HS-27A (cell line): Measurements from ENCODE around the gene PIGC.

ENCODE experiments used
- DNase-seq: peaks from one replicate; pipeline ENCODE4 v3.0.0-alpha.2; 2012; ENCODE audit warnings: low read depth, missing footprints

Gene PIGC

GRCh38 chr1:172429331-172430127, 14.3 kb downstream of the PIGC start:
- DNase-seq, result no peak

DNA sequence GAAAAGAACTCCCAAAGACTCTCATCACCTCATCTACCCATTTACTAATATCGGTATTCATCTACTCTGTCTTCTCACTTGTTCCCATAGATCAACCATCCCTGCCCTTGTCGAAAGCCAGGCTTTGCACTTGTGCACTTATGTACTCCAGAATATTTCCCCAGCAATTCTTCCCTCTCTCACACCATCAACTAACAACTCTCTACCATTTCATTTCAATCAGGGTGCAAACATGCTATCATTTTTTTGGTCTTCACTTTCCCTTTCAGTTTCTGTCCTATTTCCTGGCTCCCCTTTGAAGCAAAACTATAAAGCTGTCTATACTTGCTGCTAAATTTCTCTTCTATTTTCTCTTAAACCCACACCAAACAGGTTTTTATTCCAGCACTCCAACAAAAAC, 16.7 kb downstream of the PIGC start:
- DNase-seq, result no peak

DNA sequence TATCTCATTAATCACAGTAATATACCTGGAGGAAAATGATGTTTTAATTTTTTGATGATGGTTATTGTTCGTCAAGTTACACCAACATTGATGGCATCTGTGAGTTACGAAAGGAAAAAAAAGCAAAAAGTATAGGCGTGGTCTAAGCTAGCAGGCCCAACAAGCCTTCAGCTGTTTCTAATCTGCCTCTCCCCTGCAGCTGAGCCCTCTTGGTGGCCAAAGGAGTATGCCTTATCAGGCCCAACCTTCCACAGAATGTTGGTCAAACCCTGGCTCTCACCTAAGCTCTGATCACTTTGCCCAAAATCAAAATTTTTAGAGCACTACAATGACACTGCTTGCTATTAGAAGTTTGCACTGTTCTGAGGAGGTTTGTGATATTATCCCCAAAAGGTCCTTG, 18.5 kb downstream of the PIGC start:
- DNase-seq, result no peak

DNA sequence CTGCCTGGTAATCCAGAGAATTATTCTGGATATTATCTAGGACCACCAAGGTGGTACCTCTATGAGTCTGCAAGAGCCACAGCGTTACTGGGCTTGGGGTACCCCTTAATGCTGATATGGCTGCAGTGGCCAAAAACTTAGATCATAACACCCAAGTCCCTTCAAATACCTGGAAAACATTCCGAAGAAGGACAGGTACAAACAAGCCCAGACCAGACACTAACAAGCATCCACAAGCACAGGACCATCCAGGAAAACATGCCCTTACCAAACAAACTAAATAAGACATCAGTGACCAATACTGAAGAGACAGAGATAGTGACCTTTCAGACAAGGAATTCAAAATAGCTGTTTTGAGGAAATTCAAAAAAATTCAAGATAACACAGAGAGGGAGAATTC, 20.5 kb downstream of the PIGC start:
- DNase-seq, result no peak

DNA sequence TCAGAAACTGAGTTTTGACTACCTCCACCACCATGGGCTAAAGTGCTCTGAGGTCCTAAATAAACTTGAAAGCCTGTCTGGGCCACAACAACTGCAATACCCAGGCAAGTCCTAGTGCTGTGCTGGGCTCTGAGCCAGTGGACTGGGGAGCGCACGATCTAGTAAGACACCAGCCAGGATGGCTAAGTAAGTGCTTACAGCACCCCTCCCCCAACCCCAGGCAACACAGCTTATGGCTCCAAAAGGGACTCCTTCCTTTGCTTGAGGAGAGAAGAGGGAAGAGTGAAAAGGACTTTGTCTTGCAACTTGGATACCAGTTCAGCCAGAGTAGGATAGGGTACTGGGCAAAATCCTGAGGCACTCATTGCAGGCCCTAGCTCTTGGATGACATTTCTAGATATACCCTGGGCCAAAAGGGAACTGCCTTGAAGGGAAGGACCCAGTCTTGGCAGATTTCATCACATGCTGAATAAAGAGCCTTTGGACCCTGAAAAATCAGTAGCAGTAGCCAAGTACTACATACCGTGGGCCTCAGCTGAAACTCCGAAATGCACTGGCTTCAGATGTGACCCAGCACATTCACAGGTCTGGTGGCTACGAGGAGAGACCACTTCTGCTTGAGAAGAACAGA, 21.8 kb downstream of the PIGC start:
- no peak for DNase-seq

DNA sequence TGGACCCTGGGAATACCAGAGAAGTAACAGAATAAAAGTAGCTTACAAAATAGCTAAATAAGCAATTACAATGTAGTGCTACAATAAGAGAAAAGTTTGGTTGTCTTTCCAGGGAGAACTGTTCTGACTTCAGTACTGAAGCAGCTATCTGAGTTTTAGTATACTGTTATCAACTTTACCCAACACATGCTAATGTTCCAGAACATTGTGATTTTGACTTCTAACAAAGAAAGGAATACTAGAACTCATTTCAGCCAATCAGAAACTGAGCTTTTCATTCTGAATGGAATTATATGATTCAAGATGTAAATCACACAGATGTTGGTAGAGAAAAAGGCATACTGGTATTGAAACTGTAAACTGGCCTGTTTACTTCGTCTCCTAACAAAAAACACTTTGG, 23.5 kb downstream of the PIGC start, which contains the start of gene C1orf105:
Gene C1orf105 (plus strand): TSS at position 301 of the 400 bp plus-strand sequence. CDS start 201 bp downstream, outside the sequence.
- DNase-seq, result no peak

DNA sequence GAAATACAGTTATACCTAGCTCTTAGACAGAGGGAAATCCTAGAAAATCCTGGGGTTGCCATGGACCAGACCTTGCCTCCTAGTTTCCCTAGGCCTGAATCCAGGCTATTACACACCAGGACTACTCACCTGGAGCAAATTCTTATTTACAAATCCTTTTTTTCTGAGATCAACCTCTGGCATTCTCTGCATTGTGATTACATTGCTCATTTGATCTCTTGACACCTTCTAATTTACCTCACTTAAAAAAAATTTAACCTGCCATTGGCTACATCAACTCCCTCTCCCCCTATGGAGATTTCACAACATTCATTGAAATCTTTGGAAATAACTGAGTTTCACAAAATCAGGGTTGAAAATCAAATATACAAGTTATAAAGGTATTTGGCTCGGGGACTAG, 26.3 kb downstream of the PIGC start:
- DNase-seq, result no peak

GRCh38 chr1:172416496-172417035, 27.3 kb downstream of the PIGC start:
- no peak for DNase-seq

GRCh38 chr1:172414331-172414730, 29.5 kb downstream of the PIGC start:
- no peak for DNase-seq

- DNase-seq, result no peak
Measured at GRCh38 chr1:172411791-172412338, 32.0 kb downstream of the PIGC start.

- no peak for DNase-seq
Measured at GRCh38 chr1:172410027-172410426, 33.8 kb downstream of the PIGC start.

DNA sequence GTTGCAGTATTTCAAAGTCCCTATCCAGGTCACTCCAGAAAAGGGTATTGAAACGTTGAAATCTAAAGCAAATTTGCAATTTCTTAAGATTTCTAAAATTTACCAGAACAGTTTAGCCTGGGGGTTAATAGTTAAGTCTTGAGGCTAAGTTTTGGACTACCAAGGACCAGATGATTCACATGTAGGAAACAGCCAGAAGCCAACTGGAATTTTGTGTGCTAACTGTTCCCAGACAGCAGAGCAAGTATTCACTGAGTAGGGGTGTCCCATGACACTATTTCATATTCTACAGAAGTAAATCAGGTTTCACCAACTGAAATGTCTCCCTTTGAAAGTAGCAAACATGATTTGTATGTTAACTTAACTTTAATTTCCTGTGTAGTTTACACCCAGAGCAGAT, 34.9 kb downstream of the PIGC start:
- DNase-seq, result no peak

DNA sequence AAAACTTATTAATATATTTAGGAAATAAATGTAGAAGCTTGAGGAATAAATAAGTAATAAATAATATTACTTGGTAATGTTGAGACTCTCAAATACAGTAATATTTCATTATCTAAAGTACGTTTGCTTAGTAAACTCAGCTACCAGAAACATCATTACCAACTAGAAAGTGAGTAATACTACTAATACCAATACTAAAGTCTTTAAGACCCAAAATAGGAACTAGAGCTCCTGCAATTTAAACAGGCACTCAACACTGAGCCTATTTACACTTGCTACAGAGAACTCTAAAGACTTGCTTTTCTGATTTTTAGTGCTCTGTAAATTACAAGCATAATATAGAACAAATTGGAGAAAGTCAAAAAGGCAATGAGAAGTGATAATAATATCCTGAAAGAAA, 36.9 kb downstream of the PIGC start:
- DNase-seq, result no peak

GRCh38 chr1:172405912-172406311, 38.0 kb downstream of the PIGC start:
- DNase-seq, result no peak

DNA sequence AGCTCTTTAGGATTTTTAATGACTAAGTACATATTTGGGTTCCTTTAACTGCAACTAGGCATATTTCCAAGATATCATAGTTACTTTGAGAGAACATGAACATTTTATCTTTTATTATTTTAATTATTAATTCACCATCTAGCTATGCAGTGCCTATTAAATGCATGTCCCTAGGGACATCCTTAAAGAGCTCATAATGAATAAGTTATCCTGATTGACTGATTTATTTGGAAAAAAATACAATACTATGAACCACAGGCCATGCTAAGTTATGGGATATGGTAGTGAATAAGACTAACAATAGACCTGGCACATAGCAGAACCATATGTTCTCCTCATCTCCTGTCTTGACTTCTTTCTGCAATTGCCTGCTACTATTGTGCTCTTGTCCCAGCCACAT, 39.7 kb downstream of the PIGC start:
- DNase-seq, result no peak

DNA sequence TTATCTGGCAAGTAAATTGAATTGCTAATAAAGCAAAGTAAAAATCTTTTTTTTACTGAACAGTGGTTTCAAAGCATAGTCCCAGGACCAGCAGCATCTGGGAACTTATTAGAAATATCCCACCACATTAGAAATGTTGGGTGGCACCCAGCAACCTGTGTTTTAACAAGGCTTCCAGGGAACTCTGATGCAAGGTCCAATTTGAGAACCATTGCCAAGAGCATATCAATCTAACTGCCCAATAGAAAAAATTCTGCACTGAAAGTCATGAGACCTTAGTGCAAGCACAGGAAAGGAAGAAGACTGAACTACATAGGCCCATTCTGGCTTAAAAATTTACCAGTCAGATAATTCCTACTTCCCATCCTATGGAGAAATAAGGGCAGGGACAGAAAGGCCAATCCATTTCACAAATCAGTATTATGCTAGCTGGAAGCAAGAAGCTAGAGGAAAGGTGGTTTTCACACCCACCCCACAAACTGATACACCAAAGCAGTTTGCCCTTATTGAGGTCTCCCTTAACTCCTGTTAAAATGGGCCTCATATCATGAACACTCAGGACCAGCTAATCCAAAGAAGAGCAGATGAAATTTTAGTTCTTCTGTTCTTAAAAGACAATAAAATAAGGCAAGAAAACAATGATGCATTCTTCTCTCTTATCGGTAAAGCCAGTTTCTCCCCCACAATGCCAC, 40.8 kb downstream of the PIGC start:
- no peak for DNase-seq

DNA sequence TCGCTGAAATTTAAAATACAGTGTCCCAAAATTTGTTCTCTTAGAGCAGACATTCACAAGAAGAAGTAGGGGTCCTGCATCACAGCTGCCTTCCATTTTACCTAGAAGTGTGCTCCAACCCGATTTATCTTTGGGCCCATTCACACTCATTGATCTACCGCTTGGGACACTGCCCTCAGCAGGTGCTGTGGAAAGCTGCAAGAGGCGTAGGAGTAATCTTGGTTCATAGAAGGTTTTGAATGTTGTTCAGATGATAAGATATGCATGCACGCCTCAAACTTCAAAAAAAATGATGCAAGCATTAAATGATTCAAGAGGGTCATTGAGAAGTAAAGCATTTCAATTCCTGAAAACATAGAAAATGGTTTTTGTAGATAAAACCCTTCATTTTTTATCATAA, 42.0 kb downstream of the PIGC start:
- no peak for DNase-seq

- DNase-seq, result no peak
Measured at GRCh38 chr1:172401477-172401876, 42.4 kb downstream of the PIGC start.

DNA sequence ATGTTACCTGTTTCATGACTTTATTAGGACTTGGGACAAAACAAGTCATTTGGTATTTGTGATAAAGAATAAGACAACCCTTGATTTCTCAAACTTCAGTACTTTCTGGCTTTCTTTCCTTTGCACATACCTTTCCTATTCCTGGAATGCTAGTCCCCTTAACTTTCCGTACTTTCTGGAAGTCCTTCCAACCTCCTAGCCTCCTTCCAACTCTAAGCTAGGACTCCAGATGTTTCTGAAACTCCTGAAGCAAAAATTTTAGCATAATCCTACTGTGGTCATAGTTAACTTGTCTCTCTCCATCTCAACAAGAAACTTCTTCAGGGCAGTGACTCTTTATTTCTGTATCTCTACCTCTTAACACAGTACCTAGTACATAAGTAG, 43.2 kb downstream of the PIGC start:
- DNase-seq, result no peak

DNA sequence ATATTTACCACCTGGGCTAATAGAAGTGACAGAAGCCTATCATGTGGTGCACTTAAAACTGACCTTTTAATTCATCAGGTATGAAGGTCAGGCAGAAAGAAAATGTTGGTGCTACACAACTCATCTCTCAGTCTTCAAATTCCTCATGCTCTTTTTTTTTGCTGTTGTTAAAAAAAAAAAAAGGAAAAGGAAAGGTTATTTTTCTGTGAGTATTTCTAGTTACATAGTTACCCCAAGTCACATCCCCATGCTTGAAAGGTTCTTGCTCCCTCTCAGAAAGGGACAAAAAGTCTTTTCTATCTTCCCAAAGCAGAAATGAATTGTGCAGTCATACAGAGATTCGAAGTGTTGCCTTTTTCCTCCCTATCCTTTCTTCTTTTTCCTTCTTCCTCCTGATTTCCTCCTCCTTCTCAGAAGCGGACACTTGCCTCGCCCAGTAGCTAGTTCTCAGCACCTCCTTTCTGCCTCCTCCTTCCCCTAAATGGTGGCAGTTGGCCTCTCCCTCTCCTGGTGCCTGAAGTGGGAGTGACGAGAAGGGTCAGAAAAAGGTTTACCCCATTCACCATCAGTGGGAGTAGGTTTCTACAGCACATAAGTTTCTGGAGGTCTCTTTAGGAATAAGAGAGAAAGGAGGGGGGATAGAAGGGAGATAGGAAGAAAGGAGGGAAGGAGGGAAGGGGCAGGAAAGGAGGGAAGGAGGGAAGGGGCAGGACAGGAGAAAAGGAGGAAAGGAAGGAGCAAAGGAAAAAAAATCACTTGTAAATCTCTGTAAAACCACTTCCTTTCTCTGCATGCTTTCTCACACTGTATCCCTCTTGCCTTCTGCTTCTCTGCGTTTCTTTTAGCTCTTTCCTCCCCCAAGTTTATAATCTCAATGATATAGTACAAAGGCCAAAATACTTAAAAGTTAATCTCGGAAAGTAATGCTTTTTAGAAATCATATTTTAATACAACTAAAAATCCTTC, 43.8 kb downstream of the PIGC start:
- DNase-seq, result no peak
